Heart left ventricle (tissue), 16 donors: ENCODE results near the gene THOC7. TPM values are rescaled to one million over a fixed set of nuclear protein-coding genes. Genes with fewer than 3 reads are reported as not detected.

ENCODE experiments used
- ATAC-seq, 4 donors: fragments of 200-7000 bp; cut with Tn5 transposase; one replicate each; pipeline ENCODE4 v1.9.1; 2020 to 2022; ENCODE audit warnings: moderate library complexity in 4 of 4, mild to moderate bottlenecking in 3 of 4, moderate number of reproducible peaks in 1 of 4
- DNase-seq, 5 donors: peaks; one replicate each; pipeline ENCODE4 v3.0.0-alpha.2; 2020
- H3K27ac ChIP-seq, 12 donors: fragments of 200-600 bp; sonication (generic) in 4 of 12; one replicate each; pipeline versions ENCODE4 v1.5.0 to v1.8.0; 2016 to 2022; ENCODE audit warnings: mild to moderate bottlenecking in 2 of 12
- H3K27me3 ChIP-seq, 9 donors: fragments of 200-600 bp; sonication (generic) in 2 of 9; one replicate each; pipeline versions ENCODE4 v1.5.1 to v1.8.0; 2016 to 2022; ENCODE audit warnings: mild to moderate bottlenecking in 3 of 9
- H3K36me3 ChIP-seq, 9 donors: fragments of 200-600 bp; sonication (generic) in 2 of 9; one replicate each; pipeline versions ENCODE4 v1.5.0 to v1.8.0; 2018 to 2022; ENCODE audit warnings: mild to moderate bottlenecking in 2 of 9
- H3K4me1 ChIP-seq, 12 donors: fragments of 200-600 bp; sonication (generic) in 4 of 12; one replicate each; pipeline versions ENCODE4 v1.5.0 to v1.8.0; 2016 to 2022; ENCODE audit warnings: mild to moderate bottlenecking in 3 of 12
- H3K4me3 ChIP-seq, 12 donors: fragments of 200-600 bp; sonication (generic) in 4 of 12; one replicate each; pipeline versions ENCODE4 v1.5.0 to v1.8.0; 2017 to 2022; ENCODE audit warnings: mild to moderate bottlenecking in 9 of 12, moderate library complexity in 4 of 12
- H3K9me3 ChIP-seq, 12 donors: fragments of 200-600 bp; sonication (generic) in 4 of 12; one replicate each; pipeline versions ENCODE4 v1.5.0 to v1.8.0; 2016 to 2022; ENCODE audit warnings: mild to moderate bottlenecking in 1 of 12
- CTCF ChIP-seq, 12 donors: fragments of 200-600 bp; sonication (generic) in 4 of 12; IDR thresholded peaks; one replicate each; pipeline versions ENCODE4 v1.5.0 to v1.8.0; 2018 to 2022; ENCODE audit warnings: antibody characterized with exemption in 12 of 12, mild to moderate bottlenecking in 5 of 12
- POLR2A ChIP-seq, 2 donors: fragments of 450-650 bp; IDR thresholded peaks; one replicate each; pipeline ENCODE4 v1.6.1; 2017; ENCODE audit warnings: antibody characterized with exemption in 2 of 2, mild to moderate bottlenecking in 2 of 2, moderate library complexity in 2 of 2
- WGBS, 4 donors: extraction: QIAGEN DNeasy Blood & Tissue Kit in 2 of 4; methylation state at CpG; one replicate each; pipeline versions ENCODE4 v1.1.5 to v1.1.7; 2013 to 2018; 5-methylcytosine and 5-hydroxymethylcytosine counted together
- intact Hi-C, 10 donors: fragments of 100-400 bp; cut with DNase I; formaldehyde crosslinking; loops; one replicate each; pipeline versions ENCODE4 v1.11.1 to v1.14.2; 2022
- long read RNA-seq, 3 donors: library from polyadenylated mRNA; unstranded; transcript quantifications; one replicate each; pipeline ENCODE4 v2.0.0, GENCODE V29; 2020 to 2021
- polyA plus RNA-seq, 2 donors: library from polyadenylated mRNA; stranded (reverse); fragments of 200-250 nt; gene quantifications; one replicate each; pipeline ENCODE4 v1.2.3, GENCODE V29; 2013
- total RNA-seq, 9 donors: library from RNA; depleted of rRNA in 2 of 9; stranded (reverse); fragments of >200 nt in 2 of 9; fragmentation: NEBNext Ultra II Directional in 3 of 9; extraction: Animal tissue kit (Norgen Biotek cat#: 25700) in 3 of 9; gene quantifications; one replicate each; pipeline versions ENCODE4 v1.1.0 to v1.2.4, GENCODE V29; 2016 to 2023
- donor health status: ischemic (EF 13 %, LVEDD 7.1; RV severe dilation, severe dysfunction).
- donor health status: healthy with polysubstance abuse.
- donor health status: DM: no; HTN: yes; CAD: no.
- donor health status: DM: no; HTN: no; CAD: no.
- donor health status: ischemic (EF 25% LVEDD 6.9; RV normal size, moderate dysfunction).
- donor health status: ischemic (EF 25% LVEDD 5.7; RV mildly dilated, moderate dysfunction).
- donor health status: healthy.
- donor health status: DM: yes; HTN: yes; CAD: no.
- donor health status: ischemic (EF 35%, LVEDD 5.7; RV mildly dilated, moderate dysfunction).
- donor health status: nonischemic (EF 11% LVEDD 7.7; RV severe dilation, severe dysfunction).
- donor health status: DM: yes; HTN: yes; CAD: no.
- donor health status: PGD.
- donor health status: ischemic (EF 29% LVEDD 5.4; RV normal size, mild dysfunction).
- donor health status: nonischemic (EF 23%, LVEDD 6.1; RV moderate dilation, normal function).

THOC7 gene
- 10 to 100 TPM; 63.6 to 97.0 (median 77.4) TPM for total RNA-seq
- polyA plus RNA-seq = 100 to 1,000 TPM in 1 of 2 donors, 10 to 100 TPM in 1; 76.4 to 171 TPM
- long read RNA-seq, donor 1, transcript THOC7-201 (8 exons, 990 nt) = major isoform, 45 of 61 reads
- long read RNA-seq, donor 1, partial matches to known transcripts = 7 of 61 reads
- long read RNA-seq, donor 1, other reads (novel, unspliced or antisense) = 6 of 61 reads
- long read RNA-seq, donor 2, transcript THOC7-201 (8 exons, 990 nt) = major isoform, 38 of 49 reads
- long read RNA-seq, donor 2, partial matches to known transcripts = 4 of 49 reads
- long read RNA-seq, donor 2, other reads (novel, unspliced or antisense) = 5 of 49 reads
- long read RNA-seq, donor 3, transcript THOC7-201 (8 exons, 990 nt) = major isoform, 38 of 43 reads
- long read RNA-seq, donor 3, partial matches to known transcripts = 1 of 43 reads
- long read RNA-seq, donor 3, other reads (novel, unspliced or antisense) = 1 of 43 reads

DNA sequence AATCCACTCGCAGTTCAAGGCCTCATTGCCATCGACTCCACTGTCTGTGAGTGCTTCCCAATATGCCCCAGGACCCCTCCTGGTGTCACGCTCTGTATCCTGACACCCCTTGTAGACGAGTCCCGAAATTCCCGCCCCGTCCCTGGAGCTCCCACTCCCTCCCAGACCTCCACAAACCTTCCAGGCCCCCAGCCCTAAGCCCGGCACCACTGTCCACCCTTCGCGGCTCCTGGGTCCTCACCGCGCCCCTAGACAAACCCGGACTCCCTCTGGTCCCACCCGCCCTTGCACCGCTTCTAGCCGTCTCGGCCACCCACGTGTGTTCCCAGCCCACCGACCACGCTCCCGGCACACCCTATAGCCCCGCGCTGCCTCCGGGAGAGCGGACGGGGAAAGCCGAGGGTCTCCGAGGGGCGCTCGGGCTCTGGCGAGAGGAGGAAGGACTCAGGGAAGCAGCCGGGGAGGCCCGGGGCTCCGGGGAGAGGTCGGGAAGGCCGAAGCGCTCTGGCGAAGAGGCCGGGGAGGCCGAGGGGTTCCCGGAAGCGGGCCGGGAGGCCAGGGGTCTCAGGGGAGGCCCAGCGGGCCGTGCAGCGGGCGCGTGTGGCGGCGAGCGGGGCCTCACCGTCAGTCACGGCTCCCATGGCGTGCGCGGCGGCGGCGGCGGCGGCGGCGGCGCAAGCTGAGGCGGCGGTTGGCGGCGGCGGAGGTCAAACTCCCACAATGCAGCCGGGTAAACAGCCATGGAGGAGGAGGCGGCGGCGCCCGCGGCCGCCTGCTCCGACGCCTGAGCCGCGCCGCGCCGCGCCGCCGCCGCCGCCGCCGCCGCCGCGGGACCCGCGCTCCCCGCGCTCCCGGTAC lies at the start of gene THOC7, which contains the start of gene ATXN7:
TSS of gene THOC7 (minus strand) at position 656 of the 858 bp plus-strand sequence. CDS start at position 641, 15 bp downstream.
TSS of gene ATXN7 (plus strand) at position 718 of the 858 bp plus-strand sequence. CDS start 48,732 bp downstream, outside the sequence.
- no peaks in the 10 kb centered on the region for H3K9me3 ChIP-seq
- peak within 1 kb of the TSS; percentile 79 to 96 (median 92) for H3K27ac ChIP-seq
- peaks cover 0 to 7% (median 0%) of the 10 kb centered on the region in 9 donors for H3K36me3 ChIP-seq
- peaks cover 3 to 22% (median 15%) of the 10 kb centered on the region in 12 donors for H3K4me1 ChIP-seq
- H3K4me3 ChIP-seq = peak within 1 kb of the TSS; percentile 90 to 99 (median 98)
- intact Hi-C loops = loop anchor here in 8 of 10 donors (2.0 to 10.0 kb wide), 5 partner anchors 47 to 131 kb away; partner anchors contain the start of gene SCAANT1 (in 5 of the 8)
- DNase-seq (peak; percentile 72 to 87 (median 78)), ATAC-seq (peak; percentile 45 to 90 (median 84))
- TF ChIP-seq POLR2A (IDR thresholded peaks at IDR 0.05) = no peak
- no peak for TF ChIP-seq CTCF (IDR thresholded peaks at IDR 0.05)
- no peaks in the 10 kb centered on the region for H3K27me3 ChIP-seq
- 0 to 1% (median 1%) methylated on average over 36 to 98 of the region's 98 CpGs for WGBS, 4 donors

DNA sequence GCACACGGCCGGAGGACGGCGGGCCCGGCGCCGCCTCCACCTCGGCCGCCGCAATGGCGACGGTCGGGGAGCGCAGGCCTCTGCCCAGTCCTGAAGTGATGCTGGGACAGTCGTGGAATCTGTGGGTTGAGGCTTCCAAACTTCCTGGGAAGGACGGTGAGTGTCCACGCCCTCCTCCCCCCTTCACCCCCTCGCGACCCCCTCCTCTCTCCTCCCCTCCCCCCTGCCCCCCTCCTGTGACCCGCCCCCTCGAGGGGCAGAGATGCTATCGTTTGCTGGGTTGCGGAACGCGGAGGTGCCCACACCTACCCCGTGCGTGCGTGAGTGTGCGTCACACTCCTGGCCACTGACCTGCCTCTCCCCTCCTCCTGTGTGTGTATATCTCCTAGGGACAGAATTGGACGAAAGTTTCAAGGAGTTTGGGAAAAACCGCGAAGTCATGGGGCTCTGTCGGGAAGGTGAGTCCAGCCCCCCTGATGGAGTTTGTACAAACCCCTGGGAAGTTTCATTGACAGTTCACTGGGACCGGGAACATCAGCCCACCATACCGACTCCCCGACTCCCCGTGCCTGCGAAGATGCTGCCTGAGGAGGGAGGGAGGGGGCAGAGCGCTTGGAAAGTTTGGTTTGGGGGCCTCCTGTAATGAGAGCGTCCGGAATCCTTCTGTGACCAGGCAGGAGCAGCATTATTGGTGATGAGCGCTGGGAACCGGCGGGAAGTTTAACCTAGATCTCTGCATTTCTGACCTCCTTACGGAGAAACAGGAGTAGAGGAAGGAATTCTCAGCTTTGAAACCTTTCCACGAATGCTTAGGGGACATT lies 49.4 kb upstream of the THOC7 start:
- peak overlapping the region; percentile 71 to 98 (median 83) for H3K4me3 ChIP-seq
- intact Hi-C loops = loop anchor here in 8 of 10 donors (2.0 to 10.0 kb wide), 8 partner anchors 46 to 84 kb away; partner anchors contain the start of genes ATXN7 (in 5 of the 8) and THOC7 (in 5 of the 8)
- H3K36me3 ChIP-seq = peaks cover 0 to 35% (median 23%) of the 10 kb centered on the region in 9 donors
- no peaks in the 10 kb centered on the region for H3K9me3 ChIP-seq
- TF ChIP-seq CTCF (IDR thresholded peaks at IDR 0.05) (no peak), POLR2A (IDR thresholded peaks at IDR 0.05) (no peak)
- ATAC-seq (peak in 3 of 4 donors; percentile 24 to 45 (median 38)), DNase-seq (peak; percentile 44 to 74 (median 50))
- no peaks in the 10 kb centered on the region for H3K27me3 ChIP-seq
- WGBS, 4 donors = 7 to 25% (median 13%) methylated on average over 13 to 46 of the region's 46 CpGs
- peaks cover 2 to 58% (median 26%) of the 10 kb centered on the region in 12 donors for H3K4me1 ChIP-seq
- H3K27ac ChIP-seq = peak overlapping the region; percentile 96 to 100 (median 99)

- H3K36me3 ChIP-seq = peaks cover 0 to 26% (median 16%) of the 10 kb centered on the region in 9 donors
- WGBS, 4 donors = 0 to 1% (median 0%) methylated on average over 23 to 115 of the region's 115 CpGs
- DNase-seq (peak; percentile 93 to 96 (median 94)), ATAC-seq (peak; percentile 93 to 96 (median 94))
- peak within 1 kb of the TSS; percentile 71 to 98 (median 83) for H3K4me3 ChIP-seq
- peak within 1 kb of the TSS; percentile 96 to 100 (median 99) for H3K27ac ChIP-seq
- peak in 1 of 2 donors; percentile 68 for TF ChIP-seq POLR2A (IDR thresholded peaks at IDR 0.05)
- peak in 6 of 12 donors; percentile 6 to 27 (median 16) for TF ChIP-seq CTCF (IDR thresholded peaks at IDR 0.05)
- H3K27me3 ChIP-seq = no peaks in the 10 kb centered on the region
- peaks cover 2 to 53% (median 27%) of the 10 kb centered on the region in 12 donors for H3K4me1 ChIP-seq
- intact Hi-C loops = loop anchor here in 8 of 10 donors (2.0 to 10.0 kb wide), 9 partner anchors 45 to 85 kb away; partner anchors contain the start of genes ATXN7 (in 5 of the 8) and THOC7 (in 5 of the 8)
- no peaks in the 10 kb centered on the region for H3K9me3 ChIP-seq
These were observed 48.5 kb upstream of the THOC7 start, which contains the start of gene SCAANT1 for GRCh38 chr3:63911873-63912767. SCAANT1 (minus strand) TSS chr3:63912383.
